GM10248 (cell line): ENCODE results near the gene SERGEF.

ENCODE experiments used
- CTCF ChIA-PET: fragments of 300-600 bp; sonication (Branson Sonifier 250); formaldehyde crosslinking; extraction: SDS; loops from one replicate; lab custom pipeline; 2021; ENCODE audit warnings: antibody characterized with exemption; lab: Yijun Ruan, JAX
- POLR2A ChIA-PET: fragments of 350-650 bp; sonication (Branson Sonifier 250); formaldehyde crosslinking; extraction: SDS; loops from one replicate; lab custom pipeline; 2020; ENCODE audit warnings: antibody characterized with exemption; lab: Yijun Ruan, JAX
- DNase-seq: peaks from one replicate; pipeline ENCODE4 v3.0.0; 2012; ENCODE audit errors: extremely low spot score
- CTCF ChIP-seq: IDR thresholded peaks from 2 replicates; pipeline ENCODE4 v1.5.1; 2012; ENCODE audit warnings: mild to moderate bottlenecking, low read depth; ENCODE audit errors: extremely low read depth, missing control alignments, control extremely low read depth

The SERGEF gene

GRCh38 chr11:17851697-17852096 lies 161.2 kb downstream of the SERGEF start:
- no peak for DNase-seq

GRCh38 chr11:17850336-17850735 lies 162.5 kb downstream of the SERGEF start:
- TF ChIP-seq CTCF: no peak
- ChIA-PET CTCF (interaction anchor here (1.2 to 7.6 kb wide), 4 partner anchors 10 to 64 kb away, joined by 3 to 43 read pairs (median 4); no protein-coding TSS in a partner anchor), POLR2A (no interaction called here)
- DNase-seq: no peak

More at GRCh38 chr11:17851697-17852096, 161.2 kb downstream of the SERGEF start:
- no peak for TF ChIP-seq CTCF
- ChIA-PET CTCF (interaction anchor here (1.2 to 1.6 kb wide), 3 partner anchors 9 to 23 kb away, joined by 3 to 4 read pairs (median 3); no protein-coding TSS in a partner anchor), POLR2A (no interaction called here)

- POLR2A ChIA-PET: no interaction called here
- CTCF ChIA-PET: interaction anchor here (1.1 to 7.6 kb wide), 5 partner anchors 10 to 118 kb away, joined by 3 to 43 read pairs (median 6); no protein-coding TSS in a partner anchor
- TF ChIP-seq CTCF: no peak
- no peak for DNase-seq
These were observed 164.1 kb downstream of the SERGEF start for GRCh38 chr11:17848715-17849114.

GRCh38 chr11:17846852-17847453 lies 165.9 kb downstream of the SERGEF start:
- TF ChIP-seq CTCF: no peak
- POLR2A ChIA-PET: no interaction called here
- CTCF ChIA-PET: interaction anchor here (2.6 to 7.6 kb wide), 2 partner anchors 17 to 116 kb away, joined by 7 to 43 read pairs; no protein-coding TSS in a partner anchor
- DNase-seq: no peak

GRCh38 chr11:17845431-17845881 lies 167.4 kb downstream of the SERGEF start:
- DNase-seq: no peak
- no peak for TF ChIP-seq CTCF
- CTCF ChIA-PET: interaction anchor here (0.6 to 7.6 kb wide), 5 partner anchors 9 to 175 kb away, joined by 3 to 43 read pairs (median 4); no protein-coding TSS in a partner anchor
- POLR2A ChIA-PET: no interaction called here

GRCh38 chr11:17840101-17840548 lies 172.7 kb downstream of the SERGEF start:
- ChIA-PET CTCF (interaction anchor here (1.1 to 1.6 kb wide), 6 partner anchors 11 to 48 kb away, joined by 3 to 8 read pairs (median 4); no protein-coding TSS in a partner anchor), POLR2A (no interaction called here)
- no peak for DNase-seq
- no peak for TF ChIP-seq CTCF
